ENCODE measurements around the gene MYO1C.

The MYO1C gene

GRCh38 chr17:1505586-1505985, 13.1 kb upstream of the MYO1C start:
- DNase-seq = no peak

- no peak for DNase-seq
Observed at GRCh38 chr17:1504866-1505265, 12.4 kb upstream of the MYO1C start.

- no peak for DNase-seq
Observed at GRCh38 chr17:1503699-1504098, 11.2 kb upstream of the MYO1C start.

- no peak for DNase-seq
Observed at GRCh38 chr17:1498869-1499268, 6.4 kb upstream of the MYO1C start.

GRCh38 chr17:1498233-1498632, 5.7 kb upstream of the MYO1C start:
- no peak for DNase-seq

GRCh38 chr17:1497831-1498230, 5.3 kb upstream of the MYO1C start:
- DNase-seq = no peak

- DNase-seq = no peak
Observed at GRCh38 chr17:1496869-1497268, 4.4 kb upstream of the MYO1C start.

GRCh38 chr17:1495265-1495989, 2.9 kb upstream of the MYO1C start:
- DNase-seq = no peak

- DNase-seq = no peak
Observed at GRCh38 chr17:1494736-1495253, 2.3 kb upstream of the MYO1C start.

GRCh38 chr17:1494203-1494602, 1.7 kb upstream of the MYO1C start:
- no peak for DNase-seq

- DNase-seq = no peak
Observed at GRCh38 chr17:1493291-1493980, 950 bp upstream of the MYO1C start.

GRCh38 chr17:1491443-1492248, 840 bp downstream of the MYO1C start:
- DNase-seq = peak; percentile 34 to 57

GRCh38 chr17:1490643-1491442, 1.6 kb downstream of the MYO1C start:
- DNase-seq = peak; percentile 56 to 69

- no peak for DNase-seq
Observed at GRCh38 chr17:1488826-1489270, 3.6 kb downstream of the MYO1C start.

- DNase-seq = peak; percentile 65 to 77
Observed at GRCh38 chr17:1487939-1488825, 4.3 kb downstream of the MYO1C start.

GRCh38 chr17:1486802-1487695, 5.4 kb downstream of the MYO1C start:
- DNase-seq = peak; percentile 70 to 77

- peak; percentile 27 to 68 for DNase-seq
Observed at GRCh38 chr17:1485423-1486376, 6.8 kb downstream of the MYO1C start.

- DNase-seq = peak; percentile 69 to 75
Observed at GRCh38 chr17:1484676-1485422, 7.6 kb downstream of the MYO1C start.

Data from CD4-positive, alpha-beta T cell treated with Interferon alpha-2 for 1 hour (primary cell).